Stimulated activated CD8-positive, alpha-beta memory T cell treated with anti-CD3 and anti-CD28 coated beads, Interleukin-7, amount 100 ng/mL, for 1 hour (primary cell): Measurements from ENCODE around the gene PPP2R5C.
"Not testable (repeated sequence)": the region's sequence is repeated elsewhere in the genome, so short reads cannot be mapped to it uniquely, and the experiment has no call there.

Experiments used
- DNase-seq, 2 donors: peaks; one replicate each; pipeline ENCODE4 v3.0.0-alpha.2; 2020; ENCODE audit warnings: low read depth in 2 of 2

PPP2R5C gene

GRCh38 chr14:101761032-101761880 lies at the start of gene PPP2R5C:
PPP2R5C (plus strand) TSS chr14:101761709; CDS start chr14:101761894, 185 bp downstream.
- peak; percentile 71 to 77 for DNase-seq

GRCh38 chr14:101711857-101712233 lies 49.7 kb upstream of the PPP2R5C start:
- not testable (repeated sequence) for DNase-seq

- not testable (repeated sequence) for DNase-seq
These were observed 49.2 kb upstream of the PPP2R5C start for GRCh38 chr14:101712341-101712740.

- not testable (repeated sequence) for DNase-seq
These were observed 48.4 kb upstream of the PPP2R5C start for GRCh38 chr14:101713091-101713490.

GRCh38 chr14:101713621-101714349 lies 47.7 kb upstream of the PPP2R5C start:
- no peak for DNase-seq

GRCh38 chr14:101714394-101714793 lies 47.1 kb upstream of the PPP2R5C start:
- no peak for DNase-seq

GRCh38 chr14:101715210-101716076 lies 46.1 kb upstream of the PPP2R5C start:
- DNase-seq, result no peak

GRCh38 chr14:101716077-101716950 lies 45.2 kb upstream of the PPP2R5C start:
- DNase-seq, result no peak

GRCh38 chr14:101716956-101717662 lies 44.4 kb upstream of the PPP2R5C start:
- DNase-seq, result no peak

GRCh38 chr14:101717663-101718490 lies 43.6 kb upstream of the PPP2R5C start:
- no peak for DNase-seq

GRCh38 chr14:101719045-101719645 lies 42.4 kb upstream of the PPP2R5C start:
- DNase-seq, result no peak

- DNase-seq, result no peak
These were observed 41.8 kb upstream of the PPP2R5C start for GRCh38 chr14:101719708-101720107.

- DNase-seq, result no peak
These were observed 40.4 kb upstream of the PPP2R5C start for GRCh38 chr14:101721111-101721510.

- DNase-seq, result peak; percentile 47 to 52
These were observed 39.4 kb upstream of the PPP2R5C start for GRCh38 chr14:101721951-101722661.

GRCh38 chr14:101723061-101723595 lies 38.4 kb upstream of the PPP2R5C start:
- DNase-seq, result no peak

- not testable (repeated sequence) for DNase-seq
These were observed 35.9 kb upstream of the PPP2R5C start for GRCh38 chr14:101725652-101726051.

GRCh38 chr14:101726295-101726953 lies 35.1 kb upstream of the PPP2R5C start:
- no peak for DNase-seq

GRCh38 chr14:101726954-101727302 lies 34.6 kb upstream of the PPP2R5C start:
- no peak for DNase-seq
